Measurements from ENCODE around the gene CDH13.

GRCh38 chr16:83819361-83819760 is 1192.6 kb downstream of the CDH13 start:
- TF ChIP-seq ZFP30 (CRISPR knock-in tag; IDR thresholded peaks at IDR 0.05): no peak
- no peak for TF ChIP-seq ZC3H10 (CRISPR knock-in tag; IDR thresholded peaks at IDR 0.05)
- TF ChIP-seq PATZ1 (CRISPR knock-in tag; IDR thresholded peaks at IDR 0.05; ENCODE audit: borderline replicate concordance): no peak
- no peak for TF ChIP-seq CSRNP3 (CRISPR knock-in tag; IDR thresholded peaks at IDR 0.05)

Measured in SK-N-SH treated with all-trans-retinoic acid at 6 μM for 48 hours (cell line).